ENCODE measurements around the gene ACOT11. TPM values are rescaled to one million over a fixed set of nuclear protein-coding genes. Genes with fewer than 3 reads are reported as not detected.
A peak's percentile ranks its signal among the peaks of the same experiment; 100 is the strongest.

The ACOT11 gene
- total and polyA plus RNA-seq, 2 experiments from 2014 or later, result 23.8 to 33.4 TPM

DNA sequence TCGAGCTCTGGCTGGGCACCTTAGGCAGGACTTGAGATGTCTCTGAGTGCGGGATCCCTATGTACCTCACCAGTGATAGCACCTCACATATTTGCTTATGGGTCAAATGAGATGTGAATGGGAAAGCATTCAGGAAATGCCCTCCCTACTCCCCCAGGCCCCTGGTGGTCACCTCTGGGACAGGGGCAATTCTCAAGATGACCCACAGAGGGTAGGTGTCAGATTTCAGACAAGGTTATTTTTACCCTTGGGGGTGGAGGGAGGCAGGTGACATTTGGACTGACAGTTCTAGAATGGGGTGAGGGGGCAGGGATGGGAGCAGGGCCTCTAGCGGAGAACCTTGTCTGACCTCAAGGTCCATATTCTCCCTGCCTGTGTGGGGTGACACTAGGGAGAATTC is 27.1 kb downstream of the ACOT11 start:
- TF ChIP-seq, protein P1, sequence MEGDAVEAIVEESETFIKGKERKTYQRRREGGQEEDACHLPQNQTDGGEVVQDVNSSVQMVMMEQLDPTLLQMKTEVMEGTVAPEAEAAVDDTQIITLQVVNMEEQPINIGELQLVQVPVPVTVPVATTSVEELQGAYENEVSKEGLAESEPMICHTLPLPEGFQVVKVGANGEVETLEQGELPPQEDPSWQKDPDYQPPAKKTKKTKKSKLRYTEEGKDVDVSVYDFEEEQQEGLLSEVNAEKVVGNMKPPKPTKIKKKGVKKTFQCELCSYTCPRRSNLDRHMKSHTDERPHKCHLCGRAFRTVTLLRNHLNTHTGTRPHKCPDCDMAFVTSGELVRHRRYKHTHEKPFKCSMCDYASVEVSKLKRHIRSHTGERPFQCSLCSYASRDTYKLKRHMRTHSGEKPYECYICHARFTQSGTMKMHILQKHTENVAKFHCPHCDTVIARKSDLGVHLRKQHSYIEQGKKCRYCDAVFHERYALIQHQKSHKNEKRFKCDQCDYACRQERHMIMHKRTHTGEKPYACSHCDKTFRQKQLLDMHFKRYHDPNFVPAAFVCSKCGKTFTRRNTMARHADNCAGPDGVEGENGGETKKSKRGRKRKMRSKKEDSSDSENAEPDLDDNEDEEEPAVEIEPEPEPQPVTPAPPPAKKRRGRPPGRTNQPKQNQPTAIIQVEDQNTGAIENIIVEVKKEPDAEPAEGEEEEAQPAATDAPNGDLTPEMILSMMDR (IDR thresholded peaks at IDR 0.05; ENCODE audit: low read depth, low read length), result no peak
- peak overlapping the region; percentile 65 for H3K27ac ChIP-seq
- H3K4me3 ChIP-seq, result no peak overlapping the region
- DNase-seq (ENCODE audit: low read depth in 1 of 2, low spot score in 1 of 2), result peak in 1 of 2 donors; percentile 66
- H3K27me3 ChIP-seq, result no peaks in the 10 kb centered on the region
- H3K9me3 ChIP-seq (ENCODE audit: low read depth), result no peaks in the 10 kb centered on the region
- H3K4me1 ChIP-seq (ENCODE audit: low read depth), result peaks cover 47% of the 10 kb centered on the region
- H3K36me3 ChIP-seq, result no peaks in the 10 kb centered on the region

DNA sequence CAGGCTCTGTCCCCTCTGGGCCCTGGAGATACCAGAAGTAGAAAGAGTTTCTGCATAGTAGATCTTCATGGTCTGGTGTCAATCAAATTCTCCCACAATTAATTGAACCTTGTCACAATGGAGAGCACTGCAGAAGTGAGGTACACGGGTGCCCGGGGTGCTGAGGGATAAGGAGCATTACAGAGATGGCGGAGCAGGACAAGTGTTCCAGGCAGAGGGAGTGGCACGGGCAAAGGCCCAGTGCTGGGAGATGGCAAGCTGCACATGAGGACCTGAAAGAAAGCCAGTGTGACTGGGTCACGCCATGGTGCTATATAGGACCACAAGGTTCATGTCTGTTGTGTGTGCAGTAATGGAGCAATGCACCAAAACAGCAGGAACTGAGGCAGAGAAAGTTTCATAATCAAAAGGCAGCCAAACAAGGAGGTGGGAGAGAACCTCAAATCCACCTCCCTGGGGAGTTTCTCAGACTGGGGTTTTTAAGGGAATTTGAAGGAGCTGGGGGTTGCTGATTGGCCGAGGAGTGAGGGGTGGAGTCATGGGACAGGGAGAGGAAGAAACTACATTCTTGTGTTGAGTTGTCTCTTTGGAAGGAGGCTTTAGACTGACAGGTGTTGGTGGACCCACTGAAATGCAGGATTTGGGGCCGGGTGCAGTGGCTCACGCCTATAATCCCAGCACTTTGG is 27.7 kb downstream of the ACOT11 start:
- DNase-seq (ENCODE audit: low read depth in 1 of 2, low spot score in 1 of 2), result peak in 1 of 2 donors; percentile 30
- TF ChIP-seq, protein P1 (IDR thresholded peaks at IDR 0.05; ENCODE audit: low read depth, low read length), result no peak

DNA sequence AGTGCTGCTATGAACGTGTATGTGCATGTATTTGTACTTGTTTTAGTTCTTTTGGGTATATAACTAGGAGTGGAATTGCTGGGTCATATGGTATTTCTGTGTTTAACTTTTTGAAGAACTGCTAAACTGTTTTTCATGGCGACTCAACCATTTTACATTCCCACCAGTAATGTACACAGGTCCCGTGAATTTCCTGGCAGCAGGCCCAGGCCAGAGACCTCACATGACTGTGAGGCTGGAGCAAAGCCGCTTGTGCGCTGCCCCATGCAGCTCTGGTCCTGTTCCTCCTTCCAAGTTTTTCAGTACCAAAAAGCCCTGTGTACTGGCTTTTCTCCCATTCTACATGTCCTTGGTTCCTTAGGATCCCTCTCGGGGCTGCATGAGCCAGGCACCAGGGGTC is 29.6 kb downstream of the ACOT11 start:
- DNase-seq (ENCODE audit: low read depth in 1 of 2, low spot score in 1 of 2), result peak; percentile 65 to 86
- Histone ChIP-seq H3K4me3 (no peak overlapping the region), H3K36me3 (no peaks in the 10 kb centered on the region), H3K9me3 (ENCODE audit: low read depth) (no peaks in the 10 kb centered on the region), H3K4me1 (ENCODE audit: low read depth) (peaks cover 44% of the 10 kb centered on the region), H3K27ac (peak overlapping the region; percentile 84), H3K27me3 (no peaks in the 10 kb centered on the region)
- TF ChIP-seq, protein P1 (IDR thresholded peaks at IDR 0.05; ENCODE audit: low read depth, low read length), result no peak

More for the DNA sequence above, 27.7 kb downstream of the ACOT11 start:
- Histone ChIP-seq H3K4me1 (ENCODE audit: low read depth) (peaks cover 47% of the 10 kb centered on the region), H3K9me3 (ENCODE audit: low read depth) (no peaks in the 10 kb centered on the region), H3K27me3 (no peaks in the 10 kb centered on the region), H3K4me3 (no peak overlapping the region), H3K27ac (peak overlapping the region; percentile 65), H3K36me3 (no peaks in the 10 kb centered on the region)

DNA sequence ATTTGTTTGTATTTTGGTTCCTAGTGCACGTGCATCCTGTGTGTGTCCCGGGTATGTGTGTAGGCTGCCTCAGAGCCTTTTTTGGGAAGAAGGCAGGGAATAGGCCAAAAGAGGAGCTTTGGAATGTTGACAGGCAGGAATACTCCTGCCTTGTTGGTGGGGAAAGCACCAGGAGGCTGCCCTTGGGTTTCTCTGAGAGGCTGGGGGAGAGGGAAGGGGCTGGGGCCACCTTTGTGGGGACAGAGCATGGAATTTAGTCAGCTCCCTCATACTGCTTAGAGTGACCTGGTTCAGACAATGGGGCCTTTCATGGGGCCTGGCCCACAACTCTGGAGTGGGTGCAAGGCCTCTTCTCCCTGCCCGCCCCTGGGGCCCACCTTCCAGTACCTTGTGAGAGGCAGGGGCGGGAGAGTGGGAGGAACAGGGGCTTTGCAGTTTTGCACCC is 31.3 kb downstream of the ACOT11 start:
- peak overlapping the region; percentile 91 for H3K27ac ChIP-seq

DNA sequence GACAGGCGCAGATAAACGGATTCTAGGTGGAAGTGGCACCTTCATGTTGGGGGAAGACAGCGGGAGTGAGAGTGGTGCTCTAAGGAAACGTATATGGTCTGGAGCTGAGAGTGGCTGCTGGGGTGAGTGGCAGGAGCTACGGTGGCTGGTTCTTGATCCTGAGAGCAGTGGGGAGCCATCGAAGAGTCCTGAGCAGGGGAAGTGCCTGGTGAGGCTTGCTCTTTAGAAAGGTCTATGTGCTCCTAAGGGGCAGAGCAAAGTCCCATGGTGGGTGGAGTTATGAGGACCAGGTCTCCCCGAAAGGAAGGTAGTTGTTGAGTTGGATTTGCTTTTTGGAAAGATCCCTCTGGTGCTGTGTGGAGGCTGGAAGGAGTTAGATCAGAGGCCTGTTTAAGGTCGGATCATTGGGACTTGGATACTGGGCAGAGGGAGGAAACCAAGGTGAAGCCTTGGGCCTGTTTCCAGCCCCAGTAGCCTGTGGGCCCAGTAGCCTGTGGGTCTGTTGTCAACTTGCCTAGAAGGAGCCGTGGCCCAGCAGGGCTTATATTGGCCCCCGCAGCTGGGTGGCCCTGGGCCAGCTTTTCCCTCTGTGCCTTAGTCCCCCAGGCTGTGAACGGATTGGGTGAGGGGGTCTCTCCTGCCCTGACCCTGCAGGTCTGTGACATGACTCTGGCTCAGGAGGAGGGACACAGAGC is 33.0 kb downstream of the ACOT11 start:
- TF ChIP-seq, protein P1 (IDR thresholded peaks at IDR 0.05; ENCODE audit: low read depth, low read length), result no peak

More for the DNA sequence above, 31.3 kb downstream of the ACOT11 start:
- Histone ChIP-seq H3K4me1 (ENCODE audit: low read depth) (peaks cover 44% of the 10 kb centered on the region), H3K9me3 (ENCODE audit: low read depth) (no peaks in the 10 kb centered on the region), H3K36me3 (no peaks in the 10 kb centered on the region), H3K27me3 (no peaks in the 10 kb centered on the region), H3K4me3 (no peak overlapping the region)
- TF ChIP-seq, protein P1 (IDR thresholded peaks at IDR 0.05; ENCODE audit: low read depth, low read length), result no peak
- DNase-seq (ENCODE audit: low read depth in 1 of 2, low spot score in 1 of 2), result no peak

More for the DNA sequence above, 33.0 kb downstream of the ACOT11 start:
- Histone ChIP-seq H3K4me1 (ENCODE audit: low read depth) (peaks cover 36% of the 10 kb centered on the region), H3K27me3 (no peaks in the 10 kb centered on the region), H3K27ac (peak overlapping the region; percentile 76), H3K9me3 (ENCODE audit: low read depth) (no peaks in the 10 kb centered on the region), H3K36me3 (no peaks in the 10 kb centered on the region), H3K4me3 (no peak overlapping the region)
- no peak for DNase-seq (ENCODE audit: low read depth in 1 of 2, low spot score in 1 of 2)
